Brain microvascular endothelial cell (primary cell): Measurements from ENCODE around the gene MOCS3.

Experiments
- DNase-seq: peaks from one replicate; pipeline ENCODE4 v3.0.0-alpha.2; 2020
- H3K27ac ChIP-seq: fragments of 250-450 bp; sonication (Bioruptor Pico); 2 replicates; pipeline ENCODE4 v1.5.1; 2020; ENCODE audit warnings: mild to moderate bottlenecking, moderate library complexity
- H3K27me3 ChIP-seq: fragments of 250-450 bp; sonication (Bioruptor Pico); replicated peaks from 2 replicates; pipeline ENCODE4 v1.5.1; 2020; ENCODE audit warnings: mild to moderate bottlenecking
- H3K36me3 ChIP-seq: fragments of 250-450 bp; sonication (Bioruptor Pico); replicated peaks from 2 replicates; pipeline ENCODE4 v1.5.1; 2020; ENCODE audit warnings: mild to moderate bottlenecking
- H3K4me3 ChIP-seq: 2 replicates; pipeline ENCODE4 v1.5.1; 2011; ENCODE audit warnings: low read depth, mild to moderate bottlenecking, control low read depth, low read length, moderate library complexity
- CTCF ChIP-seq: IDR thresholded peaks from 2 replicates; pipeline ENCODE4 v1.5.1; 2011; ENCODE audit warnings: low read depth, mild to moderate bottlenecking, moderate library complexity, low read length, control low read depth, inconsistent platforms; ENCODE audit errors: missing control alignments
- in situ Hi-C: cut with HindIII; loops from 2 replicates; pipeline ENCODE4 v1.10.0; 2017; ENCODE audit warnings: low sequenced_read_pairs, low pct_ligation_motif_present

MOCS3 gene

GRCh38 chr20:50992336-50992732, 33.7 kb downstream of the MOCS3 start:
- Histone ChIP-seq H3K4me3 (no peak overlapping the region), H3K36me3 (no peaks in the 10 kb centered on the region), H3K27me3 (no peaks in the 10 kb centered on the region), H3K27ac (no peak overlapping the region)
- no peak for TF ChIP-seq CTCF
- DNase-seq: no peak
- in situ Hi-C loops: loop anchor here (25.0 kb wide), 1 partner anchor 320 kb away; no protein-coding TSS in a partner anchor

GRCh38 chr20:50992733-50993457, 34.3 kb downstream of the MOCS3 start:
- H3K27me3 ChIP-seq: no peaks in the 10 kb centered on the region
- peak; percentile 85 for DNase-seq
- H3K27ac ChIP-seq: no peak overlapping the region
- TF ChIP-seq CTCF: peak; percentile 84
- in situ Hi-C loops: loop anchor here (25.0 kb wide), 1 partner anchor 319 kb away; no protein-coding TSS in a partner anchor
- no peak overlapping the region for H3K4me3 ChIP-seq
- no peaks in the 10 kb centered on the region for H3K36me3 ChIP-seq

- H3K27ac ChIP-seq: no peak overlapping the region
- H3K36me3 ChIP-seq: no peaks in the 10 kb centered on the region
- DNase-seq: no peak
- H3K4me3 ChIP-seq: no peak overlapping the region
- H3K27me3 ChIP-seq: no peaks in the 10 kb centered on the region
- in situ Hi-C loops: loop anchor here (25.0 kb wide), 1 partner anchor 318 kb away; no protein-coding TSS in a partner anchor
- no peak for TF ChIP-seq CTCF
Measured at GRCh38 chr20:50993876-50994275, 35.3 kb downstream of the MOCS3 start.

- TF ChIP-seq CTCF: no peak
- in situ Hi-C loops: loop anchor here (25.0 kb wide), 1 partner anchor 317 kb away; no protein-coding TSS in a partner anchor
- Histone ChIP-seq H3K27me3 (no peaks in the 10 kb centered on the region), H3K4me3 (no peak overlapping the region), H3K36me3 (no peaks in the 10 kb centered on the region), H3K27ac (no peak overlapping the region)
- no peak for DNase-seq
Measured at GRCh38 chr20:50995506-50995905, 36.9 kb downstream of the MOCS3 start.

- H3K4me3 ChIP-seq: no peak overlapping the region
- DNase-seq: no peak
- in situ Hi-C loops: loop anchor here (25.0 kb wide), 1 partner anchor 315 kb away; no protein-coding TSS in a partner anchor
- no peak overlapping the region for H3K27ac ChIP-seq
- H3K36me3 ChIP-seq: peaks cover 6% of the 10 kb centered on the region
- no peaks in the 10 kb centered on the region for H3K27me3 ChIP-seq
- TF ChIP-seq CTCF: no peak
Measured at GRCh38 chr20:50996901-50997865, 38.6 kb downstream of the MOCS3 start.
